ENCODE results near the gene INMT.

The INMT gene

GRCh38 chr7:30750683-30751650 lies 968 bp upstream of the INMT start (continued):
- TF ChIP-seq, protein P1, sequence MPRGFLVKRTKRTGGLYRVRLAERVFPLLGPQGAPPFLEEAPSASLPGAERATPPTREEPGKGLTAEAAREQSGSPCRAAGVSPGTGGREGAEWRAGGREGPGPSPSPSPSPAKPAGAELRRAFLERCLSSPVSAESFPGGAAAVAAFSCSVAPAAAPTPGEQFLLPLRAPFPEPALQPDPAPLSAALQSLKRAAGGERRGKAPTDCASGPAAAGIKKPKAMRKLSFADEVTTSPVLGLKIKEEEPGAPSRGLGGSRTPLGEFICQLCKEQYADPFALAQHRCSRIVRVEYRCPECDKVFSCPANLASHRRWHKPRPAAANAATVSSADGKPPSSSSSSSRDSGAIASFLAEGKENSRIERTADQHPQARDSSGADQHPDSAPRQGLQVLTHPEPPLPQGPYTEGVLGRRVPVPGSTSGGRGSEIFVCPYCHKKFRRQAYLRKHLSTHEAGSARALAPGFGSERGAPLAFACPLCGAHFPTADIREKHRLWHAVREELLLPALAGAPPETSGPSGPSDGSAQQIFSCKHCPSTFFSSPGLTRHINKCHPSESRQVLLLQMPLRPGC (tag by site-specific recombination; IDR thresholded peaks at IDR 0.05): no peak
- TF ChIP-seq ZNF747 (tag by site-specific recombination; IDR thresholded peaks at IDR 0.05) (no peak), BCL11B (tag by site-specific recombination; IDR thresholded peaks at IDR 0.05; ENCODE audit: low read depth) (no peak), ZNF121 (tag by site-specific recombination; IDR thresholded peaks at IDR 0.05) (no peak), KLF7 (tag by site-specific recombination; IDR thresholded peaks at IDR 0.05; ENCODE audit: borderline replicate concordance) (no peak)

DNA sequence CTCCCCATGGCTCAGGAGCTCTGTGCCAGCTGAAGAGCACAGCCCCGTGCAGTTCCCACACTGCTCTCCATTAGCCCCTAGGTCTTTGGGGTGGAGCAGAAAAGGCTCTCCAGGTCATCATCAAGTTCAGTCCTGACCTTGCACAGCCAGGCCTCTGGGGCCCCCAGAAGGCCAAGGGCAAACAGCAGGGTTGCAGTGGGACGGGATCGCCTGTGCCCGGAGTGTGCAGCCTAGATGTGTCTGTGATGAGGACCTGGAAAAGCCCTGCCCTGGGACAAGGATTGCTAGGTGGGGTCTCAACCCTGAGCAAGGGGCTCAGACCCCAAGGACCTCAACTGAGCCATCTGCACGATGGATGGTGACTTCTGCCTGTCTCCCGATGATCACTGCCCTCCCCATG lies 549 bp downstream of the INMT start:
- CTCF ChIA-PET: interaction anchor here (0.7 kb wide), 1 partner anchor 190 kb away, joined by 3 read pairs; no protein-coding TSS in a partner anchor
- Histone ChIP-seq H3K9me3 (ENCODE audit: control insufficient read depth, insufficient read depth, low read depth, low read length) (no peaks in the 10 kb centered on the region), H3K4me1 (ENCODE audit: control insufficient read depth, insufficient read depth, low read length) (no peaks in the 10 kb centered on the region), H3K27ac (ENCODE audit: extremely low read depth, low read depth, low read length) (no peak overlapping the region), H3K36me3 (ENCODE audit: control insufficient read depth in 2 of 2, insufficient read depth in 1 of 2, low read length in 2 of 2) (no peaks in the 10 kb centered on the region), H3K4me3 (ENCODE audit: low read depth, low read length) (no peak overlapping the region)
- TF ChIP-seq ZBTB21 (tag by site-specific recombination; IDR thresholded peaks at IDR 0.05): no peak
- TF ChIP-seq, protein P2, sequence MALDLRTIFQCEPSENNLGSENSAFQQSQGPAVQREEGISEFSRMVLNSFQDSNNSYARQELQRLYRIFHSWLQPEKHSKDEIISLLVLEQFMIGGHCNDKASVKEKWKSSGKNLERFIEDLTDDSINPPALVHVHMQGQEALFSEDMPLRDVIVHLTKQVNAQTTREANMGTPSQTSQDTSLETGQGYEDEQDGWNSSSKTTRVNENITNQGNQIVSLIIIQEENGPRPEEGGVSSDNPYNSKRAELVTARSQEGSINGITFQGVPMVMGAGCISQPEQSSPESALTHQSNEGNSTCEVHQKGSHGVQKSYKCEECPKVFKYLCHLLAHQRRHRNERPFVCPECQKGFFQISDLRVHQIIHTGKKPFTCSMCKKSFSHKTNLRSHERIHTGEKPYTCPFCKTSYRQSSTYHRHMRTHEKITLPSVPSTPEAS (tag by site-specific recombination; IDR thresholded peaks at IDR 0.05): no peak
- no peak for TF ChIP-seq ZFHX2 (tag by site-specific recombination; conservative IDR thresholded peaks at IDR 0.05)
- TF ChIP-seq ZNF677 (tag by site-specific recombination; IDR thresholded peaks at IDR 0.05): no peak
- no peak for TF ChIP-seq ZSCAN23 (tag by site-specific recombination; IDR thresholded peaks at IDR 0.05)
- no peak for TF ChIP-seq ZEB2 (tag by site-specific recombination; IDR thresholded peaks at IDR 0.05)
- TF ChIP-seq, protein P3, sequence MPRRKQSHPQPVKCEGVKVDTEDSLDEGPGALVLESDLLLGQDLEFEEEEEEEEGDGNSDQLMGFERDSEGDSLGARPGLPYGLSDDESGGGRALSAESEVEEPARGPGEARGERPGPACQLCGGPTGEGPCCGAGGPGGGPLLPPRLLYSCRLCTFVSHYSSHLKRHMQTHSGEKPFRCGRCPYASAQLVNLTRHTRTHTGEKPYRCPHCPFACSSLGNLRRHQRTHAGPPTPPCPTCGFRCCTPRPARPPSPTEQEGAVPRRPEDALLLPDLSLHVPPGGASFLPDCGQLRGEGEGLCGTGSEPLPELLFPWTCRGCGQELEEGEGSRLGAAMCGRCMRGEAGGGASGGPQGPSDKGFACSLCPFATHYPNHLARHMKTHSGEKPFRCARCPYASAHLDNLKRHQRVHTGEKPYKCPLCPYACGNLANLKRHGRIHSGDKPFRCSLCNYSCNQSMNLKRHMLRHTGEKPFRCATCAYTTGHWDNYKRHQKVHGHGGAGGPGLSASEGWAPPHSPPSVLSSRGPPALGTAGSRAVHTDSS (tag by site-specific recombination; IDR thresholded peaks at IDR 0.05): no peak
- TF ChIP-seq ZNF121 (tag by site-specific recombination; IDR thresholded peaks at IDR 0.05): no peak
- no peak for TF ChIP-seq KLF16 (tag by site-specific recombination; IDR thresholded peaks at IDR 0.05)
- no peak for TF ChIP-seq ZNF473 (tag by site-specific recombination; IDR thresholded peaks at IDR 0.05)
- no peak for TF ChIP-seq ZNF18 (tag by site-specific recombination; IDR thresholded peaks at IDR 0.05)
- TF ChIP-seq TRIM28 (IDR thresholded peaks at IDR 0.05; ENCODE audit: borderline replicate concordance, low read length): no peak
- TF ChIP-seq CTCF (tag by site-specific recombination; IDR thresholded peaks at IDR 0.05): no peak
- POLR2A ChIA-PET: no interaction called here

Measured in HEK293 (cell line).